WTC11 (cell line): ENCODE measurements around the gene MYMX. TPM values are rescaled to one million over a fixed set of nuclear protein-coding genes. Genes with fewer than 3 reads are reported as not detected.

Experiments used
- ATAC-seq: fragments of 200-7000 bp; cut with Tn5 transposase; 2 replicates; pipeline ENCODE4 v1.10.0; 2021; ENCODE audit warnings: mild to moderate bottlenecking, moderate library complexity
- CTCF ChIA-PET: fragments of 300-600 bp; sonication (Branson Sonifier 250); formaldehyde crosslinking; loops from one replicate; lab custom pipeline; 2021; ENCODE audit warnings: antibody characterized with exemption; lab: Charles Lee
- POLR2A ChIA-PET: fragments of 350-600 bp; sonication (Branson Sonifier 250); formaldehyde crosslinking; loops from one replicate; lab custom pipeline; 2021; ENCODE audit warnings: antibody characterized with exemption; lab: Charles Lee
- DNase-seq: peaks from one replicate; pipeline ENCODE4 v3.0.0; 2021; ENCODE audit warnings: low spot score
- H3K27ac Mint-ChIP-seq: 2 replicates; pipeline ENCODE4 v1.8.0; 2021; ENCODE audit warnings: mixed read lengths
- H3K27me3 Mint-ChIP-seq: 2 replicates; pipeline ENCODE4 v1.8.0; 2021; ENCODE audit warnings: low read depth, mild to moderate bottlenecking, moderate library complexity, mixed read lengths
- H3K36me3 Mint-ChIP-seq: 2 replicates; pipeline ENCODE4 v1.8.0; 2021; ENCODE audit warnings: mixed read lengths
- H3K4me1 Mint-ChIP-seq: 2 replicates; pipeline ENCODE4 v1.8.0; 2022; ENCODE audit warnings: mixed read lengths
- H3K4me3 Mint-ChIP-seq: 2 replicates; pipeline ENCODE4 v1.8.0; 2021; ENCODE audit warnings: mild to moderate bottlenecking, moderate library complexity, mixed read lengths
- H3K9me3 Mint-ChIP-seq: 2 replicates; pipeline ENCODE4 v1.8.0; 2021; ENCODE audit warnings: mixed read lengths
- EMX1 ChIP-seq: fragments of 250-450 bp; sonication (Bioruptor Pico); IDR thresholded peaks from 2 replicates; pipeline ENCODE4 v1.8.0; 2021; ENCODE audit warnings: mild to moderate bottlenecking
- GABPB1 ChIP-seq: sonication (generic); formaldehyde crosslinking; IDR thresholded peaks from 2 replicates; pipeline ENCODE4 v1.8.1; 2023; ENCODE audit warnings: mild to moderate bottlenecking, missing genetic modification reagents
- IRF2 ChIP-seq: sonication (generic); formaldehyde crosslinking; IDR thresholded peaks from 2 replicates; pipeline ENCODE4 v1.8.0; 2022; ENCODE audit warnings: low read depth, missing genetic modification reagents, borderline replicate concordance
- JUN ChIP-seq: sonication (generic); formaldehyde crosslinking; IDR thresholded peaks from 2 replicates; pipeline ENCODE4 v1.8.0; 2023; ENCODE audit warnings: mild to moderate bottlenecking, missing genetic modification reagents
- MXD4 ChIP-seq: fragments of 250-450 bp; sonication (Bioruptor Pico); IDR thresholded peaks from 2 replicates; pipeline ENCODE4 v1.8.0; 2021; ENCODE audit warnings: mild to moderate bottlenecking, moderate library complexity, borderline replicate concordance
- NFE2L1 ChIP-seq: sonication (generic); formaldehyde crosslinking; IDR thresholded peaks from 2 replicates; pipeline ENCODE4 v1.8.1; 2023; ENCODE audit warnings: missing genetic modification reagents
- NFYB ChIP-seq: sonication (generic); formaldehyde crosslinking; conservative IDR thresholded peaks from 2 replicates; pipeline ENCODE4 v1.8.0; 2022; ENCODE audit warnings: low read depth, missing genetic modification reagents
- PRRX2 ChIP-seq: fragments of 250-450 bp; sonication (Bioruptor Pico); IDR thresholded peaks from 2 replicates; pipeline ENCODE4 v1.8.0; 2021; ENCODE audit warnings: mild to moderate bottlenecking
- TCF7 ChIP-seq: sonication (generic); formaldehyde crosslinking; IDR thresholded peaks from 2 replicates; pipeline ENCODE4 v1.8.0; 2022; ENCODE audit warnings: mild to moderate bottlenecking, low read depth, missing genetic modification reagents, moderate library complexity
- TP53 ChIP-seq: sonication (generic); formaldehyde crosslinking; IDR thresholded peaks from 2 replicates; pipeline ENCODE4 v1.8.1; 2023; ENCODE audit warnings: mild to moderate bottlenecking, missing genetic modification reagents
- ZNF263 ChIP-seq: sonication (generic); formaldehyde crosslinking; IDR thresholded peaks from 2 replicates; pipeline ENCODE4 v1.8.1; 2022; ENCODE audit warnings: low read depth, mild to moderate bottlenecking, moderate library complexity, missing genetic modification reagents
- ZNF396 ChIP-seq: fragments of 250-450 bp; sonication (Bioruptor Pico); IDR thresholded peaks from 2 replicates; pipeline ENCODE4 v1.8.0; 2021; ENCODE audit warnings: mild to moderate bottlenecking, moderate library complexity, borderline replicate concordance
- total RNA-seq: library from RNA; stranded (reverse); gene quantifications from 3 replicates; pipeline ENCODE4 v1.2.3, GENCODE V29; 2021
- TF ChIP-seq, protein P1 (sequence below): sonication (generic); formaldehyde crosslinking; IDR thresholded peaks from 2 replicates; pipeline ENCODE4 v1.8.1; 2023; ENCODE audit warnings: mild to moderate bottlenecking, missing genetic modification reagents
- TF ChIP-seq, protein P2 (sequence below): sonication (generic); formaldehyde crosslinking; IDR thresholded peaks from 2 replicates; pipeline ENCODE4 v1.8.1; 2022; ENCODE audit warnings: low read depth, missing genetic modification reagents, borderline replicate concordance
- TF ChIP-seq, protein P3 (sequence below): fragments of 250-450 bp; sonication (Bioruptor Pico); IDR thresholded peaks from 2 replicates; pipeline ENCODE4 v1.9.0; 2021; ENCODE audit warnings: mild to moderate bottlenecking
- TF ChIP-seq, protein P4 (sequence below): fragments of 250-450 bp; sonication (Bioruptor Pico); IDR thresholded peaks from 2 replicates; pipeline ENCODE4 v1.9.0; 2021; ENCODE audit warnings: mild to moderate bottlenecking
- TF ChIP-seq, protein P5 (sequence below): fragments of 250-450 bp; sonication (Bioruptor Pico); IDR thresholded peaks from 2 replicates; pipeline ENCODE4 v2.1.2; 2022; ENCODE audit warnings: mild to moderate bottlenecking, moderate library complexity
- TF ChIP-seq, protein P6 (sequence below): sonication (generic); formaldehyde crosslinking; IDR thresholded peaks from 2 replicates; pipeline ENCODE4 v1.8.0; 2022; ENCODE audit warnings: mild to moderate bottlenecking, missing genetic modification reagents
- TF ChIP-seq, protein P7 (sequence below): fragments of 250-450 bp; sonication (Bioruptor Pico); IDR thresholded peaks from 2 replicates; pipeline ENCODE4 v1.9.0; 2021; ENCODE audit warnings: moderate library complexity, mild to moderate bottlenecking, inconsistent platforms, borderline replicate concordance
- TF ChIP-seq, protein P8 (sequence below): sonication (generic); formaldehyde crosslinking; IDR thresholded peaks from 2 replicates; pipeline ENCODE4 v1.8.1; 2022; ENCODE audit warnings: low read depth, mild to moderate bottlenecking, moderate library complexity, missing genetic modification reagents, borderline replicate concordance
- TF ChIP-seq, protein P9 (sequence below): sonication (generic); formaldehyde crosslinking; IDR thresholded peaks from 2 replicates; pipeline ENCODE4 v1.8.1; 2023; ENCODE audit warnings: mild to moderate bottlenecking, missing genetic modification reagents

The MYMX gene
- total RNA-seq, 1 experiment from 2014 or later, result 3.9 TPM

DNA sequence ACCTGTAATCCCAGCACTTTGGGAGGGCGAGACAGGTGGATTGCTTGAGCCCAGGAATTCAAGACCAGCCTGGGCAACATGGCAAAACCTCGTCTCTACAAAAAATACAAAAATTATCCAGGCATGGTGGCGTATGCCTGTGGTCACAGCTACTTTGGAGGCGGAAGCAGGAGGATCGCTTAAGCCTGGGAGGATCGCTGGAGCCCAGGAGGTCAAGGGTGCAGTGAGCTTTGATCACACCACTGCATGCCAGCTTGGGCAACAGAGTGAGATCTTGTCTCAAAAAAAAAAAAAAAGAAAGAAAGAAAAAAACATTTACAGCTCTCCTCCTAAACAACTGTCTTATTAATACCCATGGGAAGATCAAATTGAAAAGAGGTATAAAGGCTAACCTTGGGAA lies 8.8 kb upstream of the MYMX start (continued):
- TF ChIP-seq, protein P1, sequence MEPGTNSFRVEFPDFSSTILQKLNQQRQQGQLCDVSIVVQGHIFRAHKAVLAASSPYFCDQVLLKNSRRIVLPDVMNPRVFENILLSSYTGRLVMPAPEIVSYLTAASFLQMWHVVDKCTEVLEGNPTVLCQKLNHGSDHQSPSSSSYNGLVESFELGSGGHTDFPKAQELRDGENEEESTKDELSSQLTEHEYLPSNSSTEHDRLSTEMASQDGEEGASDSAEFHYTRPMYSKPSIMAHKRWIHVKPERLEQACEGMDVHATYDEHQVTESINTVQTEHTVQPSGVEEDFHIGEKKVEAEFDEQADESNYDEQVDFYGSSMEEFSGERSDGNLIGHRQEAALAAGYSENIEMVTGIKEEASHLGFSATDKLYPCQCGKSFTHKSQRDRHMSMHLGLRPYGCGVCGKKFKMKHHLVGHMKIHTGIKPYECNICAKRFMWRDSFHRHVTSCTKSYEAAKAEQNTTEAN (CRISPR knock-in tag), result no peak
- TF ChIP-seq, protein P2, sequence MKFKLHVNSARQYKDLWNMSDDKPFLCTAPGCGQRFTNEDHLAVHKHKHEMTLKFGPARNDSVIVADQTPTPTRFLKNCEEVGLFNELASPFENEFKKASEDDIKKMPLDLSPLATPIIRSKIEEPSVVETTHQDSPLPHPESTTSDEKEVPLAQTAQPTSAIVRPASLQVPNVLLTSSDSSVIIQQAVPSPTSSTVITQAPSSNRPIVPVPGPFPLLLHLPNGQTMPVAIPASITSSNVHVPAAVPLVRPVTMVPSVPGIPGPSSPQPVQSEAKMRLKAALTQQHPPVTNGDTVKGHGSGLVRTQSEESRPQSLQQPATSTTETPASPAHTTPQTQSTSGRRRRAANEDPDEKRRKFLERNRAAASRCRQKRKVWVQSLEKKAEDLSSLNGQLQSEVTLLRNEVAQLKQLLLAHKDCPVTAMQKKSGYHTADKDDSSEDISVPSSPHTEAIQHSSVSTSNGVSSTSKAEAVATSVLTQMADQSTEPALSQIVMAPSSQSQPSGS (CRISPR knock-in tag), result no peak
- TF ChIP-seq MXD4 (CRISPR knock-in tag), result no peak
- TF ChIP-seq NFYB (CRISPR knock-in tag), result no peak

DNA sequence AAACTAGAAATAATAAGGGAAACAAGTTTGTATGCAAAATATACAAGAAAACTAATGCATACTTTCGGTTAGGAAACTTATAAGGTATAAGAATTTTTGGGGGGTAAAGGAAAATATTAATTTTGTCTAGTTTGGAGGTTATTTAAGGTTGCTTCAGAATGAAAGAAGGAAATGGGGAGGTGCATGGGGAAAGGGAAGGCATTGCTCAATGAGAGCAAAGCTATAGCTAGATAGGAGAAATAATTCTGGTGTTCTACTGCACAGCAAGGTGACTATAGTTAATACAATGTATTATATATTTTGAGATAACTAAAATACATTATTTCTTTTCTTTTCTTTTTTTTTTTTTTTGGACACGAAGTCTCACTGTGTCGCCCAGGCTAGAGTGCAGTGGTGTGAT lies 5.4 kb upstream of the MYMX start:
- ChIA-PET POLR2A (no interaction called here), CTCF (interaction anchor here (0.6 kb wide), 1 partner anchor 827 kb away, joined by 4 read pairs; no protein-coding TSS in a partner anchor)
- peaks cover 22% of the 10 kb centered on the region for H3K4me1 Mint-ChIP-seq
- no peaks in the 10 kb centered on the region for H3K36me3 Mint-ChIP-seq
- no peak overlapping the region for H3K4me3 Mint-ChIP-seq
- no peak for TF ChIP-seq TP53
- TF ChIP-seq GABPB1 (CRISPR knock-in tag), result no peak
- TF ChIP-seq ZNF263 (CRISPR knock-in tag), result no peak
- TF ChIP-seq EMX1, result no peak
- no peak for TF ChIP-seq MXD4 (CRISPR knock-in tag)
- no peak for TF ChIP-seq TCF7 (CRISPR knock-in tag)
- TF ChIP-seq IRF2, result no peak
- TF ChIP-seq, protein P3, sequence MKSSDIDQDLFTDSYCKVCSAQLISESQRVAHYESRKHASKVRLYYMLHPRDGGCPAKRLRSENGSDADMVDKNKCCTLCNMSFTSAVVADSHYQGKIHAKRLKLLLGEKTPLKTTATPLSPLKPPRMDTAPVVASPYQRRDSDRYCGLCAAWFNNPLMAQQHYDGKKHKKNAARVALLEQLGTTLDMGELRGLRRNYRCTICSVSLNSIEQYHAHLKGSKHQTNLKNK, result no peak
- no peak for TF ChIP-seq ZNF396 (CRISPR knock-in tag)
- TF ChIP-seq, protein P4, sequence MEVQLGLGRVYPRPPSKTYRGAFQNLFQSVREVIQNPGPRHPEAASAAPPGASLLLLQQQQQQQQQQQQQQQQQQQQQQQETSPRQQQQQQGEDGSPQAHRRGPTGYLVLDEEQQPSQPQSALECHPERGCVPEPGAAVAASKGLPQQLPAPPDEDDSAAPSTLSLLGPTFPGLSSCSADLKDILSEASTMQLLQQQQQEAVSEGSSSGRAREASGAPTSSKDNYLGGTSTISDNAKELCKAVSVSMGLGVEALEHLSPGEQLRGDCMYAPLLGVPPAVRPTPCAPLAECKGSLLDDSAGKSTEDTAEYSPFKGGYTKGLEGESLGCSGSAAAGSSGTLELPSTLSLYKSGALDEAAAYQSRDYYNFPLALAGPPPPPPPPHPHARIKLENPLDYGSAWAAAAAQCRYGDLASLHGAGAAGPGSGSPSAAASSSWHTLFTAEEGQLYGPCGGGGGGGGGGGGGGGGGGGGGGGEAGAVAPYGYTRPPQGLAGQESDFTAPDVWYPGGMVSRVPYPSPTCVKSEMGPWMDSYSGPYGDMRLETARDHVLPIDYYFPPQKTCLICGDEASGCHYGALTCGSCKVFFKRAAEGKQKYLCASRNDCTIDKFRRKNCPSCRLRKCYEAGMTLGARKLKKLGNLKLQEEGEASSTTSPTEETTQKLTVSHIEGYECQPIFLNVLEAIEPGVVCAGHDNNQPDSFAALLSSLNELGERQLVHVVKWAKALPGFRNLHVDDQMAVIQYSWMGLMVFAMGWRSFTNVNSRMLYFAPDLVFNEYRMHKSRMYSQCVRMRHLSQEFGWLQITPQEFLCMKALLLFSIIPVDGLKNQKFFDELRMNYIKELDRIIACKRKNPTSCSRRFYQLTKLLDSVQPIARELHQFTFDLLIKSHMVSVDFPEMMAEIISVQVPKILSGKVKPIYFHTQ (CRISPR knock-in tag), result no peak
- TF ChIP-seq, protein P5, sequence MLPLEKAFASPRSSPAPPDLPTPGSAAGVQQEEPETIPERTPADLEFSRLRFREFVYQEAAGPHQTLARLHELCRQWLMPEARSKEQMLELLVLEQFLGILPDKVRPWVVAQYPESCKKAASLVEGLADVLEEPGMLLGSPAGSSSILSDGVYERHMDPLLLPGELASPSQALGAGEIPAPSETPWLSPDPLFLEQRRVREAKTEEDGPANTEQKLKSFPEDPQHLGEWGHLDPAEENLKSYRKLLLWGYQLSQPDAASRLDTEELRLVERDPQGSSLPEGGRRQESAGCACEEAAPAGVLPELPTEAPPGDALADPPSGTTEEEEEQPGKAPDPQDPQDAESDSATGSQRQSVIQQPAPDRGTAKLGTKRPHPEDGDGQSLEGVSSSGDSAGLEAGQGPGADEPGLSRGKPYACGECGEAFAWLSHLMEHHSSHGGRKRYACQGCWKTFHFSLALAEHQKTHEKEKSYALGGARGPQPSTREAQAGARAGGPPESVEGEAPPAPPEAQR (CRISPR knock-in tag), result no peak
- TF ChIP-seq, protein P6, sequence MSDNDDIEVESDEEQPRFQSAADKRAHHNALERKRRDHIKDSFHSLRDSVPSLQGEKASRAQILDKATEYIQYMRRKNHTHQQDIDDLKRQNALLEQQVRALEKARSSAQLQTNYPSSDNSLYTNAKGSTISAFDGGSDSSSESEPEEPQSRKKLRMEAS, result no peak
- TF ChIP-seq JUN, result no peak
- no peak for TF ChIP-seq PRRX2 (CRISPR knock-in tag)
- no peak for DNase-seq
- ATAC-seq, result no peak
- peaks cover 5% of the 10 kb centered on the region; the same call in 1 of the 2 replicates for H3K27me3 Mint-ChIP-seq
- no peaks in the 10 kb centered on the region for H3K9me3 Mint-ChIP-seq
- H3K27ac Mint-ChIP-seq, result no peak overlapping the region

DNA sequence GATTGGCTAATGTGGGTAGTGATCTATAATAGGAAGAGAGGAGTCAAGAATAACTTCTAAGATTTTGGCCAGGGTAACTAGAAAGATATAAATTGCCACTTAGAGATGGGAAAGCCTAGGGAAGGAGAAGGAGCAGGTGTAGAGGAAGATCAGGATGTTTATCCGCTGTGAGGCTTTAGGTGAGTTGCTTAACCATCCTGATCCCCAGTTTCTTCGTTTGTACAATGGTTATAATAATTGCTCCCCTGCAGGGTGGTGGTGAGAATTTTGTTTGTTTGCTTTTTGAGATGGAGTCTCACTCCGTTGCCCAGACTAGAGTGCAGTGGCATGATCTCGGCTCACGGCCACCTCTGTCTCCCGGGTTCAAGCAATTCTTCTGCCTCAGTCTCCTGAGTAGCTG lies 2.4 kb upstream of the MYMX start:
- TF ChIP-seq, protein P7, sequence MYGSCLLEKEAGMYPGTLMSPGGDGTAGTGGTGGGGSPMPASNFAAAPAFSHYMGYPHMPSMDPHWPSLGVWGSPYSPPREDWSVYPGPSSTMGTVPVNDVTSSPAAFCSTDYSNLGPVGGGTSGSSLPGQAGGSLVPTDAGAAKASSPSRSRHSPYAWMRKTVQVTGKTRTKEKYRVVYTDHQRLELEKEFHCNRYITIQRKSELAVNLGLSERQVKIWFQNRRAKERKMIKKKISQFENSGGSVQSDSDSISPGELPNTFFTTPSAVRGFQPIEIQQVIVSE, result no peak
- TF ChIP-seq, protein P8, sequence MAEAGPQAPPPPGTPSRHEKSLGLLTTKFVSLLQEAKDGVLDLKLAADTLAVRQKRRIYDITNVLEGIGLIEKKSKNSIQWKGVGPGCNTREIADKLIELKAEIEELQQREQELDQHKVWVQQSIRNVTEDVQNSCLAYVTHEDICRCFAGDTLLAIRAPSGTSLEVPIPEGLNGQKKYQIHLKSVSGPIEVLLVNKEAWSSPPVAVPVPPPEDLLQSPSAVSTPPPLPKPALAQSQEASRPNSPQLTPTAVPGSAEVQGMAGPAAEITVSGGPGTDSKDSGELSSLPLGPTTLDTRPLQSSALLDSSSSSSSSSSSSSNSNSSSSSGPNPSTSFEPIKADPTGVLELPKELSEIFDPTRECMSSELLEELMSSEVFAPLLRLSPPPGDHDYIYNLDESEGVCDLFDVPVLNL (CRISPR knock-in tag), result no peak
- TF ChIP-seq, protein P9, sequence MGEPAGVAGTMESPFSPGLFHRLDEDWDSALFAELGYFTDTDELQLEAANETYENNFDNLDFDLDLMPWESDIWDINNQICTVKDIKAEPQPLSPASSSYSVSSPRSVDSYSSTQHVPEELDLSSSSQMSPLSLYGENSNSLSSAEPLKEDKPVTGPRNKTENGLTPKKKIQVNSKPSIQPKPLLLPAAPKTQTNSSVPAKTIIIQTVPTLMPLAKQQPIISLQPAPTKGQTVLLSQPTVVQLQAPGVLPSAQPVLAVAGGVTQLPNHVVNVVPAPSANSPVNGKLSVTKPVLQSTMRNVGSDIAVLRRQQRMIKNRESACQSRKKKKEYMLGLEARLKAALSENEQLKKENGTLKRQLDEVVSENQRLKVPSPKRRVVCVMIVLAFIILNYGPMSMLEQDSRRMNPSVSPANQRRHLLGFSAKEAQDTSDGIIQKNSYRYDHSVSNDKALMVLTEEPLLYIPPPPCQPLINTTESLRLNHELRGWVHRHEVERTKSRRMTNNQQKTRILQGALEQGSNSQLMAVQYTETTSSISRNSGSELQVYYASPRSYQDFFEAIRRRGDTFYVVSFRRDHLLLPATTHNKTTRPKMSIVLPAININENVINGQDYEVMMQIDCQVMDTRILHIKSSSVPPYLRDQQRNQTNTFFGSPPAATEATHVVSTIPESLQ, result no peak
- no peak for TF ChIP-seq NFE2L1 (CRISPR knock-in tag)
- peak overlapping the region; percentile 0; the same call in 1 of the 2 replicates for H3K27ac Mint-ChIP-seq
- H3K4me3 Mint-ChIP-seq, result no peak overlapping the region
- no peak for DNase-seq
- ATAC-seq, result no peak
- no peaks in the 10 kb centered on the region for H3K27me3 Mint-ChIP-seq
- H3K36me3 Mint-ChIP-seq, result no peaks in the 10 kb centered on the region
- CTCF ChIA-PET, result interaction anchor here (1.1 to 1.7 kb wide), 3 partner anchors 9 to 41 kb away, joined by 4 to 5 read pairs (median 4); partner anchors contain the start of gene SLC29A1
- peaks cover 27% of the 10 kb centered on the region for H3K4me1 Mint-ChIP-seq
- no peaks in the 10 kb centered on the region for H3K9me3 Mint-ChIP-seq
- POLR2A ChIA-PET, result no interaction called here
